Hematopoietic multipotent progenitor cell treated with erythropoietin and hydrocortisone succinate and interleukin-3 and kit ligand, for 17 days (in vitro differentiated cells): ENCODE measurements around the gene SPHK1.
"Not testable (repeated sequence)": the region's sequence is repeated elsewhere in the genome, so short reads cannot be mapped to it uniquely, and the experiment has no call there.

Experiments
- DNase-seq: peaks from one replicate; pipeline ENCODE4 v3.0.0-alpha.2; 2015; ENCODE audit warnings: low spot score

SPHK1 gene, protein sequence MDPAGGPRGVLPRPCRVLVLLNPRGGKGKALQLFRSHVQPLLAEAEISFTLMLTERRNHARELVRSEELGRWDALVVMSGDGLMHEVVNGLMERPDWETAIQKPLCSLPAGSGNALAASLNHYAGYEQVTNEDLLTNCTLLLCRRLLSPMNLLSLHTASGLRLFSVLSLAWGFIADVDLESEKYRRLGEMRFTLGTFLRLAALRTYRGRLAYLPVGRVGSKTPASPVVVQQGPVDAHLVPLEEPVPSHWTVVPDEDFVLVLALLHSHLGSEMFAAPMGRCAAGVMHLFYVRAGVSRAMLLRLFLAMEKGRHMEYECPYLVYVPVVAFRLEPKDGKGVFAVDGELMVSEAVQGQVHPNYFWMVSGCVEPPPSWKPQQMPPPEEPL

DNA sequence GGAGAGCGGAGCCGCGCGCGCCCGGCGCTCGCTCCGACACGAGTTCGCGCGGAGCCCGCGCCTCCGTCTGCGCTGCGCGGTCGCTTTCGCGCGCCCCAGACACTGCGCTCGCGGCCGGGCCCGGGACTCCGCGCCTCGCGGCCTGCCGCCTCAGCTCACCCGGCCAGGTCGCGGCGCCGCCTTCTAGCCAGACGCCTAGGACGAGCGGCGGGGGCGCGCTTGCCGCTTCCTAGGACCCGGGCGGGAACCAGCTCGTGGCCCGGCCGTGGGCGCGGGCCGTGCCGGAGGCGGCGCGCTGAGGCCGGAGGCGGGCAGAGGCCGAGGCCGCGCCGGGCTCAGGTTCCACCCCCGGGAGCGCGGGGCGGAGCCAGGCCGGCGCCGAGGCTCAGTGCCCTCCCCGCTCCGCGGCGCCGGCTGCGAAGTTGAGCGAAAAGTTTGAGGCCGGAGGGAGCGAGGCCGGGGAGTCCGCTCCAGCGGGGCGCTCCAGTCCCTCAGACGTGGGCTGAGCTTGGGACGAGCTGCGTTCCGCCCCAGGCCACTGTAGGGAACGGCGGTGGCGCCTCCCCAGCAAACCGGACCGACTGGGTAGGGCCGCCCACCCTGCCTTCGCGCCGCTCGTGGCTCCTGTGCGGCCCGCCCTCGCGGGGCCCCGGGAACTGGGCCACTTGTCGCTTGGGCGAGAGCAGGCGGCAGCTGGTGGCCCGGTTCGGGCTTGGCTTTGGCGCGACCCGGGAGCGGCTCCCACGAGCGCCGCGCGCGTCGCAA, at the start of gene SPHK1:
Gene SPHK1 (plus strand): TSS at position 388 of the 765 bp plus-strand sequence. CDS start 1,036 bp downstream, outside the sequence.
- DNase-seq = peak; percentile 60

DNA sequence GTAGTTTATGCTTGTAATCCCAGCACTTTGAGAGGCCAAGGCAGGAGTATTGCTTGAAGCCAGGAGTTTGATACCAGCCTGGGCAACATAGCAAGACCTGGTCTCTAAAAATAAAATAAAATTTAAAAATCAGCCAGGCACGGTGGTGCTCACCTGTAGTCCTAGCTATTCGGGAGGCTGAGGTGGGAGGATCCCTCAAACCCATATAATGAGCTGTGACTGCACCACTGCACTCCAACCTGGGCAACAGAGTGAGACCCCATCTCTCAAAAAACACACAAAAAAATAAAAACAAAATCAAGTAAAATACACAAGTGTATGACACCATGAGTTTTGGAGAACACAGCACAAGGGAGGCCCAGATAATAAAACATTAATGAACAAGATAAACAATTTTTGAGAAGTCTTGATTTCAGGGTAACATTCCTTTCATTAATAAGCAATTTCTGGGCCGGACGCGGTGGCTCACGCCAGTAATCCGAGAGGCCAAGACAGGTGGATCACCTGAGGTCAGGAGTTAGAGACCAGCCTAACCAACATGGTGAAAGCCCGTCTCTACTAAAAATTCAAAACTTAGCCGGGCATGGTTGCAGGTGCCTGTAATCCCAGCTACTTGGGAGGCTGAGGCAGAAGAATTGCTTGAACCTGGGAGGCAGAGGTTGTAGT, 48.6 kb upstream of the SPHK1 start:
- no peak for DNase-seq

DNA sequence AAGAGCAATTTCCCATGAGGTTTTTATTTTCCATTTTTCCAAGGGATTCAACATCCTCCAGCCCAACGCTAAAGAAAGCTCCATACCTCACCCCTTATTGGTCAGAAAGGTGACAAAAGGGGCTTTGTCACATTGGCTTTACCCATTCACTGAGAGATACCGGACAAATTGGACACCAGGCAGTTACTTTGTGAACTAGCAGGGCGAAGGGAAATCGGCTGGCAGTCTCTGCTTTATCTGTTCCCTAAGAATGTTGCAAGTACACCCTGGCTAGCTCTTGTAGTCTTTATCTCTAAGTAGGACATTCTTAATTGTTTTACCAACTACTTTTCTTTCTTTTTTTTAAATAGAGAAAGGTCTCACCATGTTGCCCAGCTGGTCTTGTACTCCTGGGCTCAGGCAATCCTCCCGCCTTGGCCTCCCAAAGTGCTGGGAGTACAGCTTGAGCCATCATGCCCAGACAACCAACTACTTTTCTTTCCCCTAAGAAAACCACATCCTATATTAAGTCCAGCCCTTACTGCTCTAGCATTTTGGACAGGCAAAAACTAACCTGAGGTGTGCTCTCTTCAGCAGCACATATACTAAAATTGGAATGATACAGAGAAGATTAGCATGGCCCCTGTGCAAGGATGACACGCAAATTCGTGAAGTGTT, 47.5 kb upstream of the SPHK1 start:
- DNase-seq = no peak

DNA sequence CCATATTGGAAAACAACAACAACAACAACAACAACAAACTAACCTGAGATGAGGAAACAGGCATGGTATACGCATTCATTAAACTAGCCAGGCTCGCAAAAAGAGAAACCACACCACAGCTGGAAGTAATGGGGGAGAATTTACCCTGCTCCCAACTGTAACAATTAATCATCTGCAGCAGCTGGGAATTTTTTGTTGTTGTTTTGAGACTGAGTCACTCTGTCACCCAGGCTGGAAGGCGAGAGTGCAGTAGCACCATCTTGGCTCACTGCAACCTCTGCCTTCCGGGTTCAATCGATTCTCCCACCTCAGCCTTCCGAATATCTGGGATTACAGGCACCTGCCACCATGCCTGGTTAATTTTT, 47.0 kb upstream of the SPHK1 start:
- no peak for DNase-seq

DNA sequence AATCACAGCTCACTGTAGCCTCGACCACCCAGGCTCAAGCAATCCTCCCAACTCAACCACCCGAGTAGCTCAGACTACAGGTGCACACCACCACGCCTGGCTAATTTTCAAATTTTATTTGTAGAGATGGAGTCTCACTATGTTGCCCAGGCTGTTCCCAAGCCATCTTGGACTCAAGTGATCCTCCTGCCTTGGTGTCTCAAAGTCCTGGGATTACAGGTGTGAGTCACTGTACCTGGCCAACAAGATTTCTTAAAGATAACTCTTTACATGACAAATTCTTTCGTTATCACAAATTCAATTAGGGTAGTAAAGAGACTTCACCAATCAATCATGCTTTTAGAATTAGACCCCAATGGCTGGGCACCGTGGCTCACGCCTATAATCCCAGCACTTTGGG, 43.1 kb upstream of the SPHK1 start:
- no peak for DNase-seq

DNA sequence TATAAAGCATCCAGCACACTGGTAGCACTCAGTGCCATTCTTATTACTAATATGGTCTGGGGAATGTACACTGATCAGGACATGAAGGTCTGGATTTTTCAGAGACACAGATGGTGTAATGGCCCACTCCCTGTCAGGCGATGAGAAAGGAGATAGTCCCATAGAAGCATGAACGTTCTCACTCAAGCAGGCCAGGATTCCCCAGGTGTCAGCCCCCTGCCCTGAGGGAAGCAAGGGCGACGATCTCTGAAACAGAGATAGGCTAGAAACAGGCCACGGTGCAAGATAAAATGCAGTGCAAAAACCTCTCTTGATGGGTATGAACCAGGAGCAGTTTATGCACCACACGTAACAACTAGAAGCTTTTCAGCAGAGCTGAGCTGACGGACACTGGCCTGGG, 41.3 kb upstream of the SPHK1 start:
- DNase-seq = no peak

DNA sequence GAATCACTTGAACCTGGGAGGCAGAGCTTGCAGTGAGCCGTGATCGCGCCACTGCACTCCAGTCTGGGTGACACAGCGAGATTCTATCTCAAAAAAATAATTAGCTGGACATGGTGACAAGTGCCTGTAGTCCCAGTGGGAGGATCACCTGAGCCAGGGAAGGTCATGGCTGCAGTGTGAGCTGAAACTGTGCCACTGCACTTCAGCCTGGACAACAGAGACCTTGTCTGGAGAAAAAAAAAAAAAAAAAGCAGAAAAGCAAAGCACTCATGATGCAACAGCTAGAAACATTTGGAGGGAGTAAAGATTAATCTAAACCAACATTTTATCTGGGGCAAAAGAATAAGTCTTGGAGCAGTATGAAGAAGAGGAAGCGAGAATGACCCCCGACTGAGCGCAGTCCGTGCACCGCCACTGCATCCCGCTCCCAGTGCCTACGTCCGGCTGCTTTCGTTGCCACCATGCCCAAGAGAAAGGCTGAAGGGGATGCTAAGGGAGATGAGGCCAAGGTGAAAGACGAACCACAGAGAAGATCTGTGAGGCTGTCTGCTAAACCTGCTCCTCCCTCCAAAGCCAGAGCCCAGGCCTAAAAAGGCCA, 38.9 kb upstream of the SPHK1 start:
- DNase-seq = no peak

DNA sequence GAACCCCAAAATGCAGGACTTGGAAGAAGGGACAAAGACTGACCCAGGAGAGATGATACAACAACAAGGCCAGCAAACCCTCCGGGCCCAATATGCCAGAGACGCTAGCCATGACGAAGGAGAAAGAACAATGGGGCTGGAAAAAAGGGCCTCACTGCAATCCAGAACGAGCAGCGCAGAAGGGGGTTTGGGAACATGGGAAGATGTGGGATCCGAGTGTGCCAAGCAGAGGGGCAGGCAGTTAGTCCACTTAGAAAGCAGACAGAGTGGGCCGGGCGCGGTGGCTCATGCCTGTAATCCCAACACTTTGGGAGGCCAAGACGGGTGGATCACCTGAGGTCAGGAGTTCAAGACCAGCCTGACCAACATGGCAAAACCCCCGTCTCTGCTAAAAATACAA, 37.5 kb upstream of the SPHK1 start:
- DNase-seq = not testable (repeated sequence)

DNA sequence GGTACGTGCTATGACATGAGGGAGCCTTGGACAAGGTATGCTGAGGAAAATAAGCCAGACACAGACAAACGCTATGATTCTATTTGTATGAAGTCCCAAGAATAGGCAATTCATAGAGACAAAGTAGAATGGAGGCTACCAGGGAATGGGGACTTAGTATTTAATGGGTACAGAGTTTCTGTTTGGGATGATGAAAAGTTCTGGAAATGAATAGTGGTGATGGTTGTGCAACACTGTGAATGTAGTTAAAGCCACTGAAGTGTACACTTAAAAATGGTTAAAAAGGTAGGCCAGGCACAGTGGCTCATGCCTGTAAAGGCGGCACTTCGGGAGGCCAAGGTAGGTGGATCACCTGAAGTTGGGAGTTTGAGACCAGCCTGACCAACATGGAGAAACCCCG, 33.9 kb upstream of the SPHK1 start:
- DNase-seq = no peak

DNA sequence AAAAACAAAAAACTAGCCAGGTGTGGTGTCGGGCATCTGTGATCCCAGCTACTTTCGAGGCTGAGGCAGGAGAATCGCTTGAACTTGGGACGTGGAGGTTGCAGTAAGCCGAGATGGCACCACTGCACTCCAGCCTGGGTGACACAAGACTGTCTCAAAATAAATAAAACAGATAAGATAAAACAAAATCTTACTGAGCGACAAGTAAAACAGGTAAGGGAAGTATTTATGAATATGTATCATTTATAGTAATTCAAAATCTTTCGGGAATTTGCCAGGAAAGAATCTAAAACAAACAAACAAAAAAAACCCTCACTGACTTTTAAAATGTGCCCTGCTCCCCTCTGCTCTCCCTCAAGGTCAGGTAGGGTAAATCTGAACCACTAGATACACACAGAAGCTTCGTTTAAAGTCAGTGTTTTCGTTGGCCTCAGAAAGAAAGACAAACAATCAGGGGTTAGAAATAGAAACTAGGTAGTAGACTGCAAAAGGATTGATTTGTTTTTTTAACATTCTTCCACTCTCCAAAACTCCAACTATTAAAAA, 32.8 kb upstream of the SPHK1 start:
- DNase-seq = no peak

DNA sequence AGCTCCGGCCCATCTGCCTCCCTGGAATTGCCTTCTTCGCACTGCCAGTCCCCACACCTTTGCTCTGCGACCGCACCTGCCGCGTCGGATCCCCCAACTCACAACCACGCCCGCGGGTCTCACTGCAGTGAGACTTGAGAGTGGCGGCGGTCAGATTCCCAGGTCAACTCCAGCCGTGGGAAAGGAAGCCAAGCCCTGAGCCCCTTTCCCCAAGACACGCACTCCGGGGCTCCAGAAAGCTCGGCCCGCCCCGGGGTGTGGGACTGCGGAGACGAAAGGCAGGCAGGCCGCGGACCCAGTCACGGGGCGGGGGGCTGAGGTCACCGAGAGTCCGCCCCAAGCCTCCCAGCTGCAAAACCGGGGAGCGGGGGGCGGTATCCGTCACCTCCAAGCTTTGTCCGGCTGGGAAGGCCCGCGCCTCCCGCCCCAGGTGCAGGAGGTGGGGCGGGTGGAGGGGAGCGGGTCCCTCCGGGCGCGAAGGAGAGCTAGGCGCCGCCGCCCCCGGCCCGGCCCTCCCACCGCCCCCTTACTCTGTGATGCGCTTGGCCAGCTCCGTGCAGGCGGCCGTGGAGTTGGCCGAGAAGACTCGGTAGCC, 31.3 kb upstream of the SPHK1 start:
- DNase-seq = no peak

DNA sequence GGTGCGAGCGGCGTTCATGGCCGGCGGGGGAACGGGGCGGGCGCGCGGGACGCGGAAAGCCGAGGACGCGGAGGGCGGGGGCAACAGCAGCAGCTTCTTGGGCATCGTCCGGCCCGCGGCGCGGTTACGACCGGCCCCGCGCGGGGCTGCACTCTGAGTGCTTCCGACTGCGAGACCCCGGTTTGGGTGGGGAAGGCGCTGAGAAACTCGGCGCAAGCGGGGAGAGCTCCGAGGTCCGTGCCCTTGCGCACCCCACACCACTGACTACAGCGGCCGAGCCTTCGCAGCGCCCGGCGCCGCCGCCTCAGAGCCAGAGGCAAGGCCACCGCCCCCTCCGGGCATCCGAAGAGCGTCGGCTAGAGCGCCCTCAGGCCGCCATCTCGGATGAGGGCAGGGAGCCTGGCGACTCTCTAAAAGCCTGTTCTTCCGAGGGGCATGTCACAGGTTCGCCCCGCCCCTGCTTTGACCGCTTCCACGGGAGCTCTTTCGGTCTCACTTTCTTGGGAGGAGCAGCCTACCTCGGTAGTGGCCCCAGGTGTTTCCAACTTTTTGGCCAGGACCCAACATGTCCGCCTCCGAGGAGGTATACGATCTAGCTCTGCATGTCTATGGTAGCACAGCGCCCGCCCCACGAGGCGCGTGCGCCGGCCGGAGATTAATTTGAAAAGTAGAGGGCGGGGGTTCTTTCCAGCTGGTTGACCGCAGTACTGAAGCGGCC, 30.7 kb upstream of the SPHK1 start, which contains the start of gene PRPSAP1:
Gene PRPSAP1 (minus strand): TSS at position 318 of the 718 bp plus-strand sequence. CDS start 213 bp downstream, at position 105.
- DNase-seq = peak; percentile 90

DNA sequence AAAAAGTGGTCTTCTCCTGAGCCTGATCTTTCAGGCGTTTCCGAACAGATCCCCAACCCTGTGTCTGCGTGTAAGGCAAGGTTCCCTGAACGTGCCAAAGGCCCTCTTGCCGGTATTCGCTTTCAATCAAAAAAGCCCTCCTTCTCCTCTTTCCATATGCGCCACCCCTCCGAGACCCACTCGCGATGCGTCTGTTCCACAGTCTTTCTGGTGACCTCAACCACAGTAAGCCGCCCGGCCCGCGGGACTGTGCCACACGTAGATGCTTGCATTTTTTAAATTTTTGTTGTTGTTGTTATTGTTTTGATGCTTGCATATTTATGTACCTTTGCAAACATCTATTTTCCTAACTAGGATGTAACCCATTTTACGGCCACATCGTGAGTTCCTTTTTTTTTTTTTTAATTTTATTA, 30.1 kb upstream of the SPHK1 start:
- DNase-seq = no peak

DNA sequence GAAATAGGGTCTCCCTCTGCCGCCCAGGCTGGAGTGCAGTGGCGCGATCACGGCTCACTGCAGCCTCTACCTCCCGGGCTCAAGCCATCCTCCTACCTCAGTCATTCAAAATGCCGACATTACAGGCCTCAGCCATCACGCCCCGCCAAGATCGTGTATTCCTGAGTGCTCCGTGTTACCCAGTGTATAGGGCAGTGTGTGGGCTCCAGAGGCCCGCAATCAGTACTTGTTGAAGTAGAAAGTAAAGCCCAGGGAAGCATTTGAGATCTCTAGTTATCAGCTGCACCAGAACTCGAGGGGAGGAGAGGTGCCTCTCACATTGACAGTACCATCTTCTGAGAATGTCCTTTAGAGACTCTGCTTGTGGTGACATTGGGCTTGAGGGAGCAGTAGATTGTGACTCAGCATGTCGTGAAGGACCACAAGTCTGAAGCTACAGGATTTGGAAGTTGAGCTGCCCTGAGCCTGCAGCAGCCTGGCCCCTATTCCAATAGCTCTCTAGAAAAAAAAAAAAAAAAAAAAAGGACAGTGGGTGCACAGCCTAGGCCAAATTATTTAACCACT, 29.6 kb upstream of the SPHK1 start:
- DNase-seq = peak; percentile 58

DNA sequence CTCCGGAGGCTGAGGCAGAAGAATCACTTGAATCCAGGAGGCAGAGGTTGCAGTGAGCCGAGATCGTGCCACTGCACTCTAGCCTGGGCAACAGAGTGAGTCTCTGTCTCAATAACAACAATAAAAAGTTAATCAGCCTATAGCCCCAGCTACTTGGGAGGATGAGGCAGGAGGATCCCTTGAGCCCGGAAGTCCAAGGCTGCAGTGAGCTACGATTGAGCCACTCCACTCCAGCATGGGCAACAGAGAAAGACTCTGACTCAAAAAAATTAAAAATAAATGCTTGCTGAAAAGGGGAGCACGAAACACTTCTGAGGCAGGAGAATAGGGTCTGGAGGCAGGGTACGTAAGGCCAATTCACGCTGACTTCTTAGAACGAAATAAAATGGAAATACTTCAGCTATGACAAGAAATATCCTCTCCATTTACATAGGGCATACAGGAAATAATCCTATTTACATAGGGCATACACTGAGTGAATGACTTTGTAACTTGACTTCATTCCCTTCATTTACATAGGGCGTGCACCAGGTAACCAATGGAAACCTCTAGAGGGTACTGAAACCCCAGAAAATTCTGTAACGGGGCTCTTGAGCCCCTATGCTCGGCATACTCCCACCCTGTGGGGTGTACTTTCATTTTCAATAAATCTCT, 27.5 kb upstream of the SPHK1 start:
- DNase-seq = no peak

DNA sequence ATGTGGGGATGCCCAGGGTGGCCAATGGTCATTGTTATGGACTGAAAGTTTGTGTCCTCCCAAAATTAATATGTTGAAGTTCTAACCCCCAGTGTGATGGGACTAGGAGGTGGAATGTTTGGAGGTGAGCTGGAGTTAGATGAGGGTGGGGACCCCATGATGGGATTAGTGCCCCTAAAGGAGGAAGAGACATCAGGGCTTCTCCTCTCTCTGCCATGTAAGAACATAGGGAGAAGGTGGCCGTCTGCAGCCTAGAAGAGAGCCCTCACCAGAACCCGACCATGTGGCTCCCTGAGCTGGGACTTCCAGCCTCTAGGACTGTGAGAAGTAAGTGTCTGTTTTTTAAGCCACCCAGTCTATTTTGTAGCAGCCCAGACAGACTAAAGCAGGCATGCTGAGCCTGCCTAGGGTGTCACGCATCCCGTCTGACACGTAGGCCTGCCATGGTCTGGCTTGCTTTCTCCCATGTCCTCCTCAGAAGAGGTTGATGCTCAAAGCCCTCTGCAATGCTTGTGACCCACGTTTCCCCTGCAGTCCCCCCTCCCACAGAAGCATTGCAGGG, 26.7 kb upstream of the SPHK1 start:
- DNase-seq = no peak

DNA sequence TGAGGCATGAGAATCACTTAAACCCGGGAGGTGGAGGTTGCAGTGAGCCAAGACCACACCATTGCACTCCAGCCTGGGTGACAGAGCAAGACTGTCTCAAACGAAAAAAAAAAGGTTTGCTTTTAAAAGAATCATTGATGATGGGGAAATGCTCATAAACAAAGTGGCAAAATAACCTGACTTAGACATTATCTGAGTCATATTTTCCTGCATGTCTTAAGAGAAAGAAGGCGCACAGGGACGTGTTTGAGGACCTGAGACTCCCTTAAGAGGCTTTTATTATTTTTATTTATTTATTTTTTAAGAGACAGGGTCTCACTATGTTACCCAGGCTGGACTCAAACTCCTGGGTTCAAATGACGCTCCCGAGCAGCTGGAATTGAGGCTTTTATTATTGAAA, 25.0 kb upstream of the SPHK1 start:
- no peak for DNase-seq

DNA sequence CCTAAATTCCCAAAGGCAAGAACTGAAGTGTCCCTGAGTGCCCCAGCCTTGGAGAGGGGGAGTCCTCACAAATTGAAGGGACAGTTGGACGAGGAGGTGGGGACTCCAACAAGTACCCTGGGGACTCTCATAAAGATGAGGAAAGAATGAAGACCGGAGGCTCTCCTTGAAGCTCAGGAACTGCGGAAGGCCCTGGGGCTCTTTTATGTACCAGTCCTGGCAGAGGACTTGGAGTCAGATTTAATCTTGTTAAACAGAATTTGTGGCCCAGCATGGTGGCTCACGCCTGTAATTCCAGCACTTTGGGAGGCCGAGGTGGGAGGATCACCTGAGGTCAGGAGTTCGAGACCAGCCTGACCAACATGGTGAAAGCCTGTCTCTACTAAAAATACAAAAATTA, 24.6 kb upstream of the SPHK1 start:
- not testable (repeated sequence) for DNase-seq

DNA sequence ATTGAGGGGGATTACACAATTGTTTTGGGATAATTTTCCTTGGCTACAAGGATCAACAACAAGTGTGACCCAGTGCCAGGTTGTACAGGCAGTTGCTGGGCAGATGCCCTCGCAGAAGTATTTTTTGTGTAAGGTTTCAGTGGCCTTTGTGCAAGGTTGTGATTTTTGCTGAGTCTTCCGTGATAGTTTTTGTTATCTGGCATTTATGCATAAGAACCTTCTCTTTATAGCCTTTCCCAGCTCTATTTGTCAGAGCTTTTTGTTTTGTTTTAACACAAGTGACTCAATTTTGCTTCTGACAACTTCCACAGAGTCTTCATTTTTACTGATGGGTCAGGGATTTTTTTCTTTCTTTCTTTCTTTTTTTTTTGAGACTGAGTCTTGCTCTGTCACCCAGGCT, 23.9 kb upstream of the SPHK1 start:
- no peak for DNase-seq
